Suppressor macrophage treated with lipopolysaccharide for 4 hours (primary cell): ENCODE results near the gene CDC42EP3.

Experiments used
- DNase-seq: peaks from one replicate; pipeline ENCODE4 v3.0.0-alpha.2; 2020

Gene CDC42EP3

GRCh38 chr2:37633845-37634244 lies 37.6 kb downstream of the CDC42EP3 start:
- no peak for DNase-seq

GRCh38 chr2:37633234-37633633 lies 38.2 kb downstream of the CDC42EP3 start:
- no peak for DNase-seq

- no peak for DNase-seq
Measured at GRCh38 chr2:37632310-37632709, 39.1 kb downstream of the CDC42EP3 start.

DNA sequence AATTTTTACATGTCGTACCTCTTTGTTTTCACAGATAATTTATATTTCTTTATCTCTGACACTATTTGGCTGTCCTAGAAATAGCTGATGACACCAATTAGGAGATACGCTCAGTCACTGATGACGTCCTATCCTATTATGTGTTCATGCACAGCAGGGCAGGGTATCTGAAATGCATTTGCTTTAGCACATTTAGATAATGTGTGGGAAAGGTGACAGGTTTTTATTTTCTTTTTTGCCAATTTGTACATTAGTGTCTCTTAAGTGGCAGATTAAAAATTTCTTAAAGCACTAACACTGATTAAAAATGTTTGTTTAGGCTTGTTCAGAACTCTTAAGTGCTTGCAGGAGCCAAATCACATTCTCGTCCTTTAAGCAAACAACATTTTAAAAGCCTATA lies 39.7 kb downstream of the CDC42EP3 start:
- no peak for DNase-seq

- DNase-seq: no peak
Measured at GRCh38 chr2:37631292-37631691, 40.1 kb downstream of the CDC42EP3 start.

- DNase-seq: peak; percentile 77
Measured at GRCh38 chr2:37630776-37631175, 40.7 kb downstream of the CDC42EP3 start.

- DNase-seq: no peak
Measured at GRCh38 chr2:37630301-37630700, 41.1 kb downstream of the CDC42EP3 start.

DNA sequence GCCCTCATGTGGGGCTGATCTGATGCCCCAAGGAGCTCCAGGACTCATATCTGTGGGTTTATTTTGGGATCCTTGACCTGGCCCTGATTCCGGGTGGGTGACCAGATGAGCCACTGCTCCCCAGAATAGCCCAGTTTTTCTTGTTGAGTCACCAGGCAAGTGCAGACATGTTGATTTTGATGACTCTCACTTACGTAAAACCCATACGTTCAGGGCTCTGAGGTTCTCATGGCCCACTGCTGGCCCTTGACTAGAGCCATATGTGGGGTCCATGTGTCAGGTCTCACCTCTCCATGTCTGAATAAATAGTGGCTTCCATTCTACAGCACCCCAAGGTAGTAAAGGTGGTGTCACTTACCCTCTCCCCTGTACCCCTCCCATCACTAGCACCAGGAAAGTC lies 41.9 kb downstream of the CDC42EP3 start:
- no peak for DNase-seq

DNA sequence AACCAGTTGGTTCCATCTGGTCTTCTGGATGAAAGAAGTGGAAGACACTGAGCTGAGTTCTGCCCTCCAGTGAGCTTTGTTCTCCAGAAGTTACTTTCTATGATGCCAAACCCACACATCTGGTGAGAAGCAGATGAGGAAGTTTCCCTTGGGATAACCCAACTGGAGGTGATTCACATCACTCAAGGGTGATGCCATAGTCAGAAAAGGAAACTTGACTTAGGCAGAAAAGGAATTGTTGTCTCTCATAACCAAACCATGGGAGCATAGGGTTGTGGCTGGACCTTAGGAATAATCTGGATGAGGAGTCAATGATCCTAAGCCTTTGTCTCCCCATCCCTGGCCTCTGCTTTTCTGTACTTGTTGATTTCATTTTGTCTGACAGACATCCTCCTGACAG lies 43.7 kb downstream of the CDC42EP3 start:
- peak; percentile 84 for DNase-seq

DNA sequence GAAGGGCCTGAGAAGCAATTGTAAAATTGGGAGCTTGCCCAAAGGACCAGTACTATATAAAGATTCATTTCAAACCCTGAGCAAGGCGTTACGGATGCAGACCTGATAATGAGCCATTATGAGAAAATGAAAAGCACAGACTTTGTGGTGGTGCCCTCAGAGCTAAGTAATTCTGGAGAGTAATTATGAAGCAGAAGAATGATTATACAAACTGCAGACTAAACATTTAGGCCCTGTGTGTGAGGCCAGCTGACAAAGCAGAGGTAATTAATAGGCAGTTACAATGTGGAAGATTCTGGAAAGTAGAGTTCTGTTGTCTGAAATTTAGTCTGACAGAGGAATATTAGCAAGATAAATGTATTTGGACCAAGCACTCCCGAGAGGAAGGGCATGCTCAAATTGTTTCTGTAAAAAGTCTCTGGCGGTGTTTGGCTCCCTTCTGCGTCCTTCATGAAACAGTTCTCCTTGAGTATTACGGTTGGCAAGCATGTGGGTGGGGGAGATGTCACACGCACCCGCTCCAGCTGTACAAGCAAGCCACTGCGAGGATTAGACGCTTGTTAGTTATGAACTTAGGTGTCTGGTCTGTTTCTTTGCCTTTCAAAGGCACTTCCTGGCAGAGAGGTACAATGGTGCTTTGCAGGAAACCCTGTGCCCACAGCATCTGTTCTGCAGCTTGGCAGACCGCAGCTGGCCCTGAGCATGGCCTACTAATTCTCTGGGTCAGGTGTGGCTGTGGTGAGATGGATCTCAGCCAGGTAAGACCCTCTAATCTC lies 45.5 kb downstream of the CDC42EP3 start:
- DNase-seq: peak; percentile 29

- DNase-seq: peak; percentile 35
Measured at GRCh38 chr2:37625156-37625555, 46.3 kb downstream of the CDC42EP3 start.

GRCh38 chr2:37623971-37624900 lies 47.2 kb downstream of the CDC42EP3 start:
- DNase-seq: peak; percentile 79

GRCh38 chr2:37623406-37623805 lies 48.0 kb downstream of the CDC42EP3 start:
- peak; percentile 32 for DNase-seq

DNA sequence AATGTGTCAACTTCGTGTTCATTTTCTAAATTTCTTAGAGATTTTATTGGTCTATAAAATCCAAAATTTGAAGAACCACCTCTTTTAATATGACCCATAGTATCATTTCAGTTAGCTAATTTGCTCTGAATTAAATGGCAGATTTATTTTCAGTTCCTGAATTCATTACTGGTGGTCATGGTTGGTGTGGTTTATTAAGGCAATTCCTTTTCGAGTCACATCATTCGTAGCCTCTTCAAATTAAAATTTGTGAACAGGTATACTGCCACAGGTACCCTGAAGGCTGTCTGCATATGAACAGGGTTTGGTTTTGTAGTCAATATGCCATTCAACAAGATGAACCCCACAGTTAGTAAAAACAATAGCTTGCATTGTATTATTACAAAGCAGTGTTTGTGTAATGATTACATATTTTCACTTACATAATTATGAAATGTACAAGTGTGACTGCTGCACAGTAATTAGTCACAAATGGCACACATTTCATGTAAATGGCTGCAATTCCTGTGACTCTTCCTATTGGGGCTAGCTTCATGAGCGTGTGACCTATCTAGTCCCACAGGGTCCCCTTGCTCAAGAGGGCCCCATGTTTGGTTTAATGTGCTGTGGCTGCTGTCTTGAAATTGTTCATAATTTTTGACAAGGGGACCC lies 48.9 kb downstream of the CDC42EP3 start:
- DNase-seq: peak; percentile 70

GRCh38 chr2:37621199-37621598 lies 50.2 kb downstream of the CDC42EP3 start:
- DNase-seq: no peak

GRCh38 chr2:37619959-37620300 lies 51.5 kb downstream of the CDC42EP3 start:
- peak; percentile 79 for DNase-seq

DNA sequence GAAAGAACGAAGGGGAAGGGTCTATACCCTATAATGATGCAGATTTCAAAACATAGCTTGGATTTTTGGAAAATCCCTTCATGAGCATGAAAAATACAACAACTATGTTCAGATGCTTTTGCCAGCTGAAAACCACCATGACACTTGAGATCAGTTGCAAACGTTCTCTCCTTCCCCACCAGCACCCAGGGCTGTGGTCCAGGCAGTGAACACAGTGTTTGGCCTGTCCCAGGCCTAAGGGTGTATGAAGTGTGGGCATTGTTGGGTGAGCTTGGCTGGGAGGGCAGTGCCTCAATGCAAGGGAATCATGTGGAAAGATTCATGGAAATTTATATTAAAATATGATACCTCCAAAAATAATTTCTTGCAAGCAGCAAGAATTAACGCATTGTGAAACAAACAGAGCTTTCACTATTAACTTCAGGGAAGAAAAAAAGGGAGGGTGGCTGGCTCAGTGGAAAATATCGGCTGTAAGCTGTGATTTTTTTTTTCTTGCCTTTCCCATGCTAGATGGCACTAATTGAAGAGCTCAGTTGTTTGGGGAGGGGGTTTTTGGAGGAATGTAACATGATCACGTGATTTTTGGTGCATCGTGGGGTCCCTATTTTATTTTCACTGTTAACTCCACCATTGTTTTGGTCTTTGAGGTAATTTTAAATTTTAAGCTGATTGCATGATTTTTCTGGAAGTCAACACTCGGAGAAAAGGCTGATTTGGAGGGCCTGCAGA lies 52.0 kb downstream of the CDC42EP3 start:
- DNase-seq: peak; percentile 23

- DNase-seq: no peak
Measured at GRCh38 chr2:37618326-37618725, 53.1 kb downstream of the CDC42EP3 start.

- peak; percentile 33 for DNase-seq
Measured at GRCh38 chr2:37617119-37617892, 54.1 kb downstream of the CDC42EP3 start.

GRCh38 chr2:37616677-37617005 lies 54.8 kb downstream of the CDC42EP3 start:
- no peak for DNase-seq

GRCh38 chr2:37615804-37616676 lies 55.4 kb downstream of the CDC42EP3 start:
- DNase-seq: peak; percentile 58
